AG09309 (cell line): ENCODE data around the gene BCOR.

ENCODE experiments used
- DNase-seq: peaks from one replicate; pipeline ENCODE4 v3.0.0-alpha.2; 2010; ENCODE audit warnings: low read depth
- H3K4me3 ChIP-seq: 2 replicates; pipeline ENCODE4 v1.5.1; 2011; ENCODE audit warnings: mild to moderate bottlenecking, low read depth, low read length, moderate library complexity; ENCODE audit not compliant: control insufficient read depth
- CTCF ChIP-seq: IDR thresholded peaks from 2 replicates; pipeline ENCODE4 v1.5.1; 2011; ENCODE audit warnings: mild to moderate bottlenecking, low read depth, low read length, inconsistent platforms; ENCODE audit not compliant: insufficient read depth, control insufficient read depth; ENCODE audit errors: missing control alignments

BCOR gene

DNA sequence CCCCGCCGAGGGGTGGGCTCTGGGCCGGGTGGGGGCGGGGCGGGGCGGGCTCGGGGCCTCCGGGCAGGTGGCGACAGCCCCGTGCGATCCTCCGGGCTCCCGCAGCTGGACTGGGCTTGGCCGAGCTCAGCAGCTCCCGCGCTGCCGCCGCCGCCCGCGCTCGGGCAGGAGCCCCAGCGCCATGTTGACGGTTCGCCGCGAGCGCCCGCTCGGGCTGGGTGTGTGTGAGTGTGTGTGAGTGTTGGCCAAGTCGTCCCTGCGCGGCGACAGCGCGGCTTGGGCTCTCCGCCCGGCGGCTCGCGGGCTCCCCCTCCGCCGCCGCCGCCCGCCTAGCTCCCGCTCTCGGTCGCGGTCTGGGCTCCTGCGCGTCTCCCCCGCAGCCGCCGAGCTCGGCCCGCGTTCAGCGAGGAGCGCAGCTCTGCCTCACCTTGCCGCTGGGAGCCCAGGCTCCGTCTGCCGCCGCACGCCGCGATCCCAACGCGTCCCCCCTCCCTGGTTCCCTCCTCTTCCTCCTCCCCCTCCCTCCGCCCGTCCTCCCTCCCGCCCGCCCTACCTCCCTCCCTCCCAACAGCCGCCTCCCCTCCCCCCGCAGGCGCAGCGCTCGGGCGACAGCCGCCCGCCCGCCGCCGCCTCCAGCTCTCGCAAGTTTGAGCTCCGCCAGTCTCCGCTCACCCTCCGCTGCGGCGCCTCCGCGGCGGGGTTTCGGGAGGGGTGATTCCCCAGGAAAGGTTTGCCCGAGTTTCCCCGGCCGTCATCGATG is at the start of gene BCOR:
BCOR (minus strand) TSS at position 455 of the 760 bp plus-strand sequence. CDS start 20,029 bp downstream, outside the sequence.
- no peak for TF ChIP-seq CTCF
- no peak for DNase-seq
- peak within 1 kb of the TSS; percentile 61 for H3K4me3 ChIP-seq

DNA sequence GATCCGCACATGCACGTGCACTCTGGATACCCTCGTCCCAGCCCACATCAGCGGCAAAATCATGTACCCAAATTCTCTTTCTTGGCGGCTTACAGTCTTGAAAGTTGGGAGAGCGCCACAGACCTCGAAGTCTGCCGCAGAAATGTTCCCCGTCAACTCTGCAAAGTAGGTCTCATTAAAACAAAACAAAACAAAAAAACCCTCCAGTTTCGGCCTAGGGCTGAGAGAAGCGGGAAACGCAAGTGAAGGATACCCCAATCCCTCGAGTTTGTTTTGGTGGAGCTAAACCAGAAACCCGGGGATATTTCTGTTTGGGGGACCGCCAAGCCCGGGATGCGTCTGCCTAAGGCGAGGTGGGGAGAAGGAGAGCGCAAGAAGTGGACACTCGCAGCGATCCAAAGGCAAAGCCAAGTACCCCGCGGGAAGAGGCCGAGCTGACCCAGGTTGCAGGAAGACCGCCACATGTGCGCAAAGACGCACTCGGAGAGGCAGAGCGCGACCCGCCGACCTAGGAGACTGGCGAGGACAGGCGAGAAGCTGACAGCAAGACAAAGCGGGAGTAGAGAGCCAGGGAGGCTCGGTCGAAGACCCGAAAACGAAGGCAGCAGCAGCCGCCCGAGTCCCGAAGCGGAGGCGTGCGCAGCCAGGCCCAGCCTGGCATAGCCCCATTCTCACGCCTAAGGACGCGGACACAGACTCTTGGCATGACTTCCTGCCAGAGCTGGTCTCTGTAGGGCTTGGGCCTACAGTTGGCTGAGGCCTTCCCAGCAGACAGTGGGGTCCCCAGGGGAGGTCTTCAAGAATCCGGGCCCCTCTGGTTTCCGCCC is 49.6 kb upstream of the BCOR start:
- TF ChIP-seq CTCF = no peak
- DNase-seq = no peak
- H3K4me3 ChIP-seq = no peak overlapping the region

DNA sequence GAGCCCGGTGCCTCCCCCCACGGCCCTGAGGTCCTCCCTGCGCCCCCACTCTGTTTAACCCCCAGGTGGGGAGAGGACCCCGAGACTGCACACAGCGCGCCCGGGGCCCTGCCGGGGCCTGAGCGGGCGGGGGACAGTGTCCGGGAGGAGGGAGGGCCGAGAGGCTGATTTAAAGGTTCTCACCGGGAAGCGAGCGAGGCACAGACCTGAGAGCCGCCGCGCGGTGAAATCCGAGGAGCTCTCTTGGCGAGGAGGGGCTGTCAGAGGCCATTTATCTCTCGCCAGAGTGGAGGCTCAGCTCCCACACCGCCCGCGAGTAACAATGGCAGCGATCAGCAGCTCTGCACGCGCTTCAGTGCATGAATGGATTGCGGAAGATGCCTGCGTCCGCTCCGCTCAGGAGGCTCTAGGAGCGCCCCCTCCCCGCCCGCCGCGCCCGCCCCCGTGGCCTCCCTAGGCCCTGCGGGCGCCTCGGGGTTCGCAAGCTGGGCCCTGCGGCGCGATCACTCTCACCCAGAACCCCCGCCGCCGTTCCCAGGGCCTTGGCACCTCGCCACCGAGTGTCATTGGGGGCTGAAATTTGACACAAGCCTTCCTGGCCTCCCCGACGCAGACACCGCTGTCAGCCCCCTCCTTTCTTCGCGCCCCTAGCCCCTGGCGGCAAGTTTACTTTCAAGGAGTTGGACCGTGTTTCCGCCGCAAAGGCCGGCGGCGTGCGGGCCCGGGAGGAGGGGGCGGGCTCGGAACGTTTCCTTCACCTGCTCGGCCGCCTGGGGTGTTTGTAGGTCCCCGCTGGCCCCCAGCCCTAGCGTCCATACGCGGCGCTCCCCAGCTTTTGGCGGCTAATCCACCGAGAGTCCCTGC is 48.7 kb upstream of the BCOR start:
- no peak for TF ChIP-seq CTCF
- DNase-seq = no peak
- peak overlapping the region; percentile 62 for H3K4me3 ChIP-seq

DNA sequence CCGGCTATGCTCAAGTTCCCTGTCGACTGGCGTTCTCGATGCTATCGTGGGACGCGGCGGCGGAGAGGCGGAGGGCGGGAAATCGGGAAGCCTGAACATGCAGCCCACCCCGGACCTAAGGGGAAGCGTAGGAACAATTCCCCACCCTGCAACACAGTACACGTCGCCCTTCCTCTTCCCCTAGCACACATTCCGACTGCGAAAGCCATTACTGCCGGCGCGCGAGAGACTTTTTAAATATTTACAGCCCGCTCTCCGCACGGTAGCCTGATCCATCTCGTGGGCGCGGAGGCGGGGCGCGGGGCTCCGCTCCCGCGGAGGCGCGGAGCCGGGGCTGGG is 48.1 kb upstream of the BCOR start:
- peak overlapping the region; percentile 62 for H3K4me3 ChIP-seq
- DNase-seq = no peak
- no peak for TF ChIP-seq CTCF

GRCh38 chrX:40145001-40145922 is 47.5 kb upstream of the BCOR start:
- no peak for TF ChIP-seq CTCF
- no peak for DNase-seq
- peak overlapping the region; percentile 62 for H3K4me3 ChIP-seq

- no peak for TF ChIP-seq CTCF
- DNase-seq = no peak
- no peak overlapping the region; the same call in 1 of the 2 replicates for H3K4me3 ChIP-seq
Measured at GRCh38 chrX:40144576-40144975, 46.8 kb upstream of the BCOR start.
